ENCODE measurements around the gene REXO4.
"Not testable (repeated sequence)": the region's sequence is repeated elsewhere in the genome, so short reads cannot be mapped to it uniquely, and the experiment has no call there.

Gene REXO4

GRCh38 chr9:133387680-133388079 lies 30.1 kb downstream of the REXO4 start:
- no peak for DNase-seq (ENCODE audit: low read depth)

DNA sequence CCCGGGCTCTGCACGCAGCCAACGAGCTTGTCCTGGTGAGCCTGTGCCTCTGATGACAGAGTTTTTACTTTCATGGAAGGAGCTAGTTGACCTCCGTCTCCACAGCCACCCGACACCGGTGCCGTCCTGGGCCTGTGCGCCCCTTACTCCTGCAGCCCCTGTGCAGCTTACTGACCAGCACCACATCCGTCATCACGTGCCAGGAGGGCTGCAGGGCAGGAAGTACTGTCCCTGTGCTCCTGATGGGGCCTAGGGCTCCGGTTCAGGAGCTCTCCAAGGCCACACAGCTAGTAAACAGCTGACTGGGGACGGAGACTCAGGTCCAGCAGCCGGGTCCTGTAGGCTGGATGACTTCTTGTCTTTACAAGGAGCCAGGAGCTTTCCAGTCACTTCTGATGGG lies 31.5 kb downstream of the REXO4 start:
- DNase-seq (ENCODE audit: low read depth), result no peak

- DNase-seq (ENCODE audit: low read depth), result no peak
These were observed 32.4 kb downstream of the REXO4 start for GRCh38 chr9:133385452-133385851.

GRCh38 chr9:133384736-133385321 lies 33.0 kb downstream of the REXO4 start:
- no peak for DNase-seq (ENCODE audit: low read depth)

DNA sequence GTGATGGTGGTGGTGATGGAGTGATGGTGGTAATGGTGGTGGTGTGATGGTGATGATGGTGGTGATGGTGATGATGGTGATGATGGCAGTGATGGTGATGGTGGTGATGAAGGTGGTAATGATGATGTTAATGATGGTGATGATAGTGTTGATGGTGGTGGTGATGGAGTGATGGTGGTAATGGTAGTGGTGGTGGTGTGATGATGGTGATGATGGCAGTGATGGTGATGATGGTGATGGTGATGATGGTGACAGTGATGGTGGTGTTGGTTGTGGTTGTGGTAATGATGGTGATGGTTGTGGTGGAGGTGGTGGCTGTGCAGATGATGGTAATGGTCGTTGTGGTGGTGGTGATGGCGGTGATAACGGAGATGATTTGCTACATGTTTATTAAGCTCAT lies 34.4 kb downstream of the REXO4 start:
- DNase-seq (ENCODE audit: low read depth), result no peak

- no peak for DNase-seq (ENCODE audit: low read depth)
These were observed 35.2 kb downstream of the REXO4 start for GRCh38 chr9:133382507-133383141.

GRCh38 chr9:133380734-133381133 lies 37.1 kb downstream of the REXO4 start:
- DNase-seq (ENCODE audit: low read depth), result no peak

GRCh38 chr9:133379153-133380086 lies 38.4 kb downstream of the REXO4 start:
- no peak for DNase-seq (ENCODE audit: low read depth)

DNA sequence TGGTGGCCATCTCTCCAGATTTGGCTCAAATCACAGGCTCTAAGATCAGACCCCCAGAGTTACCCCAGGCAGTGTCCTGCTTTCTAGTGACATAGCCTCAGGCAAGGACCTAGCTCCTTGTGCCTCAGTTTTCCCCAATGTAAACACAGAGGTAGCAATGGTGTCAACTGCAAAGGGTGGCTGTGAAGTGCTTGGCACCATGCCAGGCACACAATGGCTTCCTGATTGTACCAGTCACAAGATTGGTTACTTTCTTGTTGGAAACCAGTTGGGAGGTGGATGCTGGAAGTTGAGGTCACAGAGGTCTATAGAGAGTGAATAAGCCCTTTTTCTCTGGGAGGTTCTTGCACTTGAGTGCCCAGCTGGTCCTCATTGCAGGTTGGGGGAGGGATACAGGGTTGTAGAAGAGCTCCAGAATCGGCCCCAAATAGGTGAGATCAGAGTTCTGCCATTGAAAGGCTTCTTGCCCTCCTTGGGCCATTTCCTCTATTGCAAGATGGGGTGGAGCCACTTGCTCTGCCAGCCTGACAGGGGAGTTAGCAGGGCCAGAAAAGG lies 39.3 kb downstream of the REXO4 start:
- no peak for DNase-seq (ENCODE audit: low read depth)

- no peak for DNase-seq (ENCODE audit: low read depth)
These were observed 40.0 kb downstream of the REXO4 start for GRCh38 chr9:133377721-133378216.

DNA sequence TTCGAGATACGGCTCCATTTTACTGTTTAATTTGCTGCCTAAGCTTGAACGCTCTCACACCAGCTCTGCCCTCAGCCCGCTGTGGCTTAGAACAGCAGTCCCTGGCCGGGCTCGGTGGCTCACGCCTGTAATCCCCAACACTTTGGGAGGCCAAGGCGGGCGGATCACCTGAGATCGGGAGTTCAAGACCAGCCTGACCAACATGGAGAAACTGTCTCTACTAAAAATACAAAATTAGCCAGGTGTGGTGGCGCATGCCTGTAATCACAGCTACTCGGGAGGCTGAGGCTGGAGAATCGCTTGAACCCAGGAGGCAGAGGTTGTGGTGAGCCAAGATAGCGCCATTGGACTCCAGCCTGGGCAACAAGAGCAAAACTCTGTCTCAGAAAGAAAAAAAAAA lies 40.5 kb downstream of the REXO4 start:
- not testable (repeated sequence) for DNase-seq (ENCODE audit: low read depth)

DNA sequence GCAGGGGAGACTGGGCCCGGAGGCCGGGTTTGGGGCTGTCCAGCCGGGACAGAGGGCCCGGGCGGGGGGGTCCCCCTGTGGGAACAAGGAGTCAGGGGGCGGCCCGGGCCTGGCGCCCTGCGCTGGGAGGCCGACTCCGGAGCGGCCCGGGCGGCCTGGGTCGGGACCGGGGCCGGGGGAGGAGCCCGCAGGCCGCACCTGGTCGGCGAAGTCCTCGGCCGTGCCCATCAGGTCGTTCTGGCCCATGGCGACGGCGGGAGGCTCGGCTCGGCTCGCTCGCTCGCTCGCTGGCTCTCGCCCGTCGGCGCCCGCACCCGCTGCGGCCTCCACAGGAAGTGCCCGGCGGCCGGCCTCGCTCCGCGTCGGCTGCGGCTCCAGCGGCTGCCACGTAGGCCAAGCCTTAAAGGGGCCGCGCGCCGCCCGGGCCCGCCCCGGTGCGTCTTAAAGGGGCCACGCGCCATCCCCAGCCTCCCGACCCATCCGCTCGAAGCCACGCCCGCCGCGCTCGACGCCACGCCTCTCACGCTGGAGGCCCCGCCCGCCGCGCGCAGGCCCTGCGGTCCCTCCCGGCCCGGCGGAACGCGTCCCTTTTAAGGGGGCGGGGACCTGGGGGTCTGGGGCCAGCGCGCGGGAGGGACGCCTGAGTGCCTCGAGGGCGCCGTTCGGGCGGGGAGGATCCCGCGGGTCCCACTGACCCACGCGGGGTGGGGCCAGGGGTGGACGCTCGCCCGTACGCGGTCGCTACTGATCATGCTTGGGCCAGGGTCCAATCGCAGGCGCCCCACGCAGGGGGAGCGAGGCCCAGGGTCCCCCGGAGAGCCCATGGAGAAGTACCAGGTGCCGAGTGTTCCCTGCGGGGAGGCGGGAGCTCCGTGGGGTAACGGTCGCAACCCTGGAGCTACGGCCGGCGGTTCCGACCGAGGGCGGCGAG lies 41.8 kb downstream of the REXO4 start, which contains the start of the genes STKLD1 and SURF4:
STKLD1 (plus strand) TSS at position 643 of the 931 bp plus-strand sequence; CDS start at position 751, 108 bp downstream.
SURF4 (minus strand) TSS at position 337 of the 931 bp plus-strand sequence; CDS start at position 246, 91 bp downstream.
- DNase-seq (ENCODE audit: low read depth), result peak; percentile 42

- DNase-seq (ENCODE audit: low read depth), result no peak
These were observed 42.6 kb downstream of the REXO4 start for GRCh38 chr9:133375116-133375723.

GRCh38 chr9:133374612-133375115 lies 43.1 kb downstream of the REXO4 start:
- no peak for DNase-seq (ENCODE audit: low read depth)

GRCh38 chr9:133372144-133372543 lies 45.7 kb downstream of the REXO4 start:
- DNase-seq (ENCODE audit: low read depth), result no peak

DNA sequence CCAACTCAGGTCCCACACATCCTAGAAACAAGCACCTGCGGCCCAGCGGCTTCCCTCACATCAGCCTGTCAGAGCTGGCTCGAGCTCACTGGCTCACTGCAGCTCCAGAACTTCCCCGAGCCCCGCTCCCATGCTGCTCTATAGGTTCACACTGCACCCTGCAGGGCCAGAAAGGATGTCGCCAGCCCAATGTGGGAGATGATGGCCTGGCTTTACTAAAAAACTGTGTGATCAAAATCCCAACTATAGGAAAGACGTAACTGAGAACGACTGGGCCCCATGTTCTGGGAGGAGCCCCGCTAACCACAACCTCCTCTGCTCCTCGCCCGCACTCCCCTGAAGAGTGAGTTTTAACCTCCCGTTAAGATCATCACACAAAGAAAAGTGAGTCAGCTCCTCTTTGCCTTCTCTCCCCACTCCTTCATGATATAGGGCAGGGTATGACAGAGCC lies 46.5 kb downstream of the REXO4 start:
- DNase-seq (ENCODE audit: low read depth), result no peak

- DNase-seq (ENCODE audit: low read depth), result no peak
These were observed 47.1 kb downstream of the REXO4 start for GRCh38 chr9:133370685-133371084.

- no peak for DNase-seq (ENCODE audit: low read depth)
These were observed 47.9 kb downstream of the REXO4 start for GRCh38 chr9:133369933-133370332.

- DNase-seq (ENCODE audit: low read depth), result no peak
These were observed 48.4 kb downstream of the REXO4 start for GRCh38 chr9:133369422-133369821.

DNA sequence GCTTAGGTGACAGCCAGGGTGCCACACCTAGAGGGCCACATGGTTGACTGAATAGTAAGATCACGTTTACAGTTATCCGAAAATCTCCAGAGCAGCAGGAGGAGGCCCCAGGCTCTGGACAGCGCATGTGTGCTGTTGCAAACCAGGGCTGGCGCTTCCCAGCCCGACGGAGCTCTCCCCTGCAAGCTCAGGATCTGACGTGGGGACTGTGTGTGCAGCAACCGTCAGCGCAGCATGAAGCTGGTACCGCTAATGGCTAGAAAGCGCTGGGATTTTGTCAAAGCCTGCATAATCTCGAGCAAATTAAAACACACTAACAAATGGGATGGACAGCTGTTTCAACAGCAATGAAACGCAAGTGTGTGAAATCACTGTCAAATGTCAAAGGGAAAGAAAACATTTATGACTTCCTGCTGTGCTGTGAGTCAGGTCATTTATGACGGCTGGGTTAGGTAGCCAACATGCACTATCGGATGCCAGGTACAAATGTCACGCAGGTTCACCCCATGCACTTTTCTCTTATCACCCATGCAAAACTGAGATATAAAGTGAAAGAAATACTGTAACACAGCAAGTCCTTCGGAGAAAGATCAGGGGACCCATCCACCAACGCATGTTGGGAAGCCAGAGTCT lies 49.4 kb downstream of the REXO4 start:
- DNase-seq (ENCODE audit: low read depth), result no peak
